Esophagus squamous epithelium (tissue), 5 donors: ENCODE measurements around the gene SEMA4D. TPM values are rescaled to one million over a fixed set of nuclear protein-coding genes. Genes with fewer than 3 reads are reported as not detected.
"Not testable (repeated sequence)": the region's sequence is repeated elsewhere in the genome, so short reads cannot be mapped to it uniquely, and the experiment has no call there.

Source experiments
- DNase-seq: peaks from one replicate; lab custom pipeline; 2025; lab: John Stamatoyannopoulos, UW
- H3K27ac ChIP-seq, 4 donors: fragments of 200-600 bp; sonication (generic); one replicate each; pipeline ENCODE4 v1.5.1; 2016 to 2019; ENCODE audit warnings: mild to moderate bottlenecking in 1 of 4
- H3K27me3 ChIP-seq, 4 donors: fragments of 200-600 bp; sonication (generic); 1 replicate in 3 of 4; 2 replicates in 1 of 4; pipeline versions ENCODE4 v1.5.1 to v1.6.0; 2017 to 2021; ENCODE audit warnings: antibody characterized with exemption in 1 of 4
- H3K36me3 ChIP-seq, 3 donors: fragments of 200-600 bp; sonication (generic); one replicate each; pipeline ENCODE4 v1.5.1; 2016 to 2019
- H3K4me1 ChIP-seq, 3 donors: fragments of 200-600 bp; sonication (generic); one replicate each; pipeline ENCODE4 v1.5.1; 2017 to 2019
- H3K4me3 ChIP-seq, 4 donors: fragments of 200-600 bp; sonication (generic); 1 replicate in 3 of 4; 2 replicates in 1 of 4; pipeline ENCODE4 v1.5.1; 2016 to 2019; ENCODE audit warnings: mild to moderate bottlenecking in 2 of 4, moderate library complexity in 1 of 4
- H3K9me3 ChIP-seq, 3 donors: fragments of 200-600 bp; sonication (generic); one replicate each; pipeline ENCODE4 v1.5.1; 2016 to 2019
- POLR2A ChIP-seq, 4 donors: fragments of 450-650 bp; IDR thresholded peaks; one replicate each; pipeline ENCODE4 v1.6.1; 2017; ENCODE audit warnings: antibody characterized with exemption in 4 of 4, mild to moderate bottlenecking in 4 of 4, moderate library complexity in 3 of 4
- WGBS, 2 donors: methylation state at CpG; one replicate each; pipeline ENCODE4 v1.1.5; 2018; 5-methylcytosine and 5-hydroxymethylcytosine counted together
- intact Hi-C: fragments of 100-400 bp; cut with DNase I; formaldehyde crosslinking; loops from one replicate; pipeline ENCODE4 v1.15.0; 2022
- total RNA-seq, 4 donors: library from RNA; depleted of rRNA; stranded (reverse); fragments of >200 nt; gene quantifications; one replicate each; pipeline ENCODE4 v1.1.0, GENCODE V29; 2016
- TF ChIP-seq, protein P1 (sequence below), 6 experiments: fragments of 450-650 bp in 4 of 6; fragments of 200-600 bp in 2 of 6; sonication (generic) in 2 of 6; IDR thresholded peaks; one replicate each; pipeline ENCODE4 v1.5.1; 2016 to 2019; ENCODE audit warnings: antibody characterized with exemption in 6 of 6, mild to moderate bottlenecking in 4 of 6, moderate library complexity in 4 of 6
- donor health status: DM: yes; HTN: yes; CAD: no.

The SEMA4D gene
- total RNA-seq, 4 donors from 2014 or later: 12.8 to 52.0 (median 20.5) TPM

- Histone ChIP-seq H3K4me3 (no peak overlapping the region), H3K9me3 (no peaks in the 10 kb centered on the region), H3K36me3 (peaks cover 0 to 10% (median 0%) of the 10 kb centered on the region in 3 donors), H3K27ac (peak overlapping the region in 1 of 4 donors; percentile 15), H3K27me3 (no peaks in the 10 kb centered on the region), H3K4me1 (peaks cover 0 to 43% (median 4%) of the 10 kb centered on the region in 3 donors)
- WGBS, 2 donors: 75 to 86% methylated on average over 6 to 10 of the region's 15 CpGs
- TF ChIP-seq, protein P1, sequence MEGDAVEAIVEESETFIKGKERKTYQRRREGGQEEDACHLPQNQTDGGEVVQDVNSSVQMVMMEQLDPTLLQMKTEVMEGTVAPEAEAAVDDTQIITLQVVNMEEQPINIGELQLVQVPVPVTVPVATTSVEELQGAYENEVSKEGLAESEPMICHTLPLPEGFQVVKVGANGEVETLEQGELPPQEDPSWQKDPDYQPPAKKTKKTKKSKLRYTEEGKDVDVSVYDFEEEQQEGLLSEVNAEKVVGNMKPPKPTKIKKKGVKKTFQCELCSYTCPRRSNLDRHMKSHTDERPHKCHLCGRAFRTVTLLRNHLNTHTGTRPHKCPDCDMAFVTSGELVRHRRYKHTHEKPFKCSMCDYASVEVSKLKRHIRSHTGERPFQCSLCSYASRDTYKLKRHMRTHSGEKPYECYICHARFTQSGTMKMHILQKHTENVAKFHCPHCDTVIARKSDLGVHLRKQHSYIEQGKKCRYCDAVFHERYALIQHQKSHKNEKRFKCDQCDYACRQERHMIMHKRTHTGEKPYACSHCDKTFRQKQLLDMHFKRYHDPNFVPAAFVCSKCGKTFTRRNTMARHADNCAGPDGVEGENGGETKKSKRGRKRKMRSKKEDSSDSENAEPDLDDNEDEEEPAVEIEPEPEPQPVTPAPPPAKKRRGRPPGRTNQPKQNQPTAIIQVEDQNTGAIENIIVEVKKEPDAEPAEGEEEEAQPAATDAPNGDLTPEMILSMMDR (IDR thresholded peaks at IDR 0.05): no peak
- TF ChIP-seq POLR2A (IDR thresholded peaks at IDR 0.05): no peak
- DNase-seq: no peak
- intact Hi-C loops: no loop called here
Observed at GRCh38 chr9:89480825-89481537, 16.9 kb downstream of the SEMA4D start.

DNA sequence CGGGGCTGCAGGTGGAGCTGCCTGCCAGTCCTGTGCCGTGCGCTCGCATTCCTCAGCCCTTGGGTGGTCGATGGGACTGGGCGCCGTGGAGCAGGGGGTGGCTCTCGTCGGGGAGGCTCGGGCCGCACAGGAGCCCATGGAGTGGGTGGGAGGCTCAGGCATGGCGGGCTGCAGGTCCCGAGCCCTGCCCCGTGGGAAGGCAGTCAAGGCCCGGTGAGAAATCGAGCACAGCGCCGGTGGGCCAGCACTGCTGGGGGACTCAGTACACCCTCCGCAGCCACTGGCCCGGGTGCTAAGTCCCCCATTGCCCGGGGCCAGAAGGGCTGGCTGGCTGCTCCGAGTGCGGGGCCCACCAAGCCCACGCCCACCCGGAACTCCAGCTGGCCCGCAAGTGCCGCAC lies 17.5 kb downstream of the SEMA4D start:
- H3K27ac ChIP-seq, DNase-seq, intact Hi-C loops, H3K4me3 ChIP-seq, H3K36me3 ChIP-seq, H3K9me3 ChIP-seq, H3K27me3 ChIP-seq: not testable (repeated sequence)
- 90% methylated on average over 6 of the region's 27 CpGs; no CpG with 5 or more reads in 1 of the 2 donors for WGBS, 2 donors
- peaks cover 0 to 50% (median 4%) of the 10 kb centered on the region in 3 donors for H3K4me1 ChIP-seq

- no CpG with 5 or more reads among the region's 17 CpGs for WGBS, 2 donors
- H3K9me3 ChIP-seq, H3K36me3 ChIP-seq, H3K4me3 ChIP-seq, H3K27me3 ChIP-seq, DNase-seq, intact Hi-C loops, H3K27ac ChIP-seq: not testable (repeated sequence)
- H3K4me1 ChIP-seq: peaks cover 0 to 50% (median 10%) of the 10 kb centered on the region in 3 donors
Observed at GRCh38 chr9:89479669-89480011, 18.3 kb downstream of the SEMA4D start.

- H3K36me3 ChIP-seq: peaks cover 0 to 10% (median 0%) of the 10 kb centered on the region in 3 donors
- WGBS, 2 donors: 87 to 93% methylated on average over 12 to 13 of the region's 16 CpGs
- H3K9me3 ChIP-seq: no peaks in the 10 kb centered on the region
- no peak for DNase-seq
- no peaks in the 10 kb centered on the region for H3K27me3 ChIP-seq
- H3K4me3 ChIP-seq: no peak overlapping the region
- peaks cover 0 to 51% (median 13%) of the 10 kb centered on the region in 3 donors for H3K4me1 ChIP-seq
- peak overlapping the region in 1 of 4 donors; percentile 9 for H3K27ac ChIP-seq
- intact Hi-C loops: no loop called here
- TF ChIP-seq POLR2A (IDR thresholded peaks at IDR 0.05): no peak
- TF ChIP-seq, protein P1 (IDR thresholded peaks at IDR 0.05): no peak
Observed at GRCh38 chr9:89478821-89479668, 18.9 kb downstream of the SEMA4D start.

DNA sequence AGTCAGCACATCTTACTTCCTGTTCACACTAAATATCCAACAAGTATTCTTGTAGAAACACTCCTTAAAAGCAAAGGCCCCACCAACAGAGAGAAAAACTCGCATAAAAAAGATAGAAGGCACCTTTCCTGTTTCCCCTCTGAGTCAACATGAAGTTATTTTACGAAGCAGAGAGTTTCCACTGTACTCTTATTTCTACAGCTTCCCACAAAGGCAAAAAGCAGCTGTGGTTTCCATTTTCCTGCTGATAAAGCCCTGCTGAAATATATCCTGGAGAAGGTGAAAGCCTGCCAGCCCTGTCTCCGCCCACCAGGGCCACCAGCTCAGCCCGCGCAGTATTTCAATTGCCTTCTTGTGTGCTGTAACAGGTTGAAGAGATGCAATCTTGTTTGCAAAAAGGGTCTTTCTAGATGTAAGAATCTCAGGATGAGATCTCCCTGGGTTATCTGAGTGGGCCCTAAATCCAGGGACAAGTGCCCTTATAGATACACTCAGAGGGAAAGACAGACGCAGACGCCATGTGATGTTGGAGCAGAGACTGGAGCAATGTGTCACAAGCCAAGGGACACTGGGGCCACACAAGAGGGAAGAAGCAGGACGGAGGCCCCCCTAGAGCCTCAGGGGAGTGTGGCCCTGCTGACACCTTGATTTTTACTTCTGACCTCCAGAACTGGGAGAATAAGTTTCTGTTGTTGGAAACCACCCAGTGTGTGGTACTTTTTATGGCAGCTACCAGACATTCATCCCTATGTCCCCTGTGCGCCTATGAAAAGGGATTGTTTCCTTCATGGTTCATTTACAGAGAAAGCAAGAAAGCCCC lies 19.9 kb downstream of the SEMA4D start:
- H3K9me3 ChIP-seq: no peaks in the 10 kb centered on the region
- TF ChIP-seq, protein P1 (IDR thresholded peaks at IDR 0.05): no peak
- no peak for TF ChIP-seq POLR2A (IDR thresholded peaks at IDR 0.05)
- peaks cover 0 to 46% (median 13%) of the 10 kb centered on the region in 3 donors for H3K4me1 ChIP-seq
- H3K27ac ChIP-seq: peak overlapping the region in 3 of 4 donors; percentile 9 to 63 (median 21)
- WGBS, 2 donors: 47 to 76% methylated on average over 8 to 9 of the region's 9 CpGs
- intact Hi-C loops: no loop called here
- H3K36me3 ChIP-seq: peaks cover 0 to 10% (median 0%) of the 10 kb centered on the region in 3 donors
- H3K4me3 ChIP-seq: no peak overlapping the region
- no peak for DNase-seq
- H3K27me3 ChIP-seq: no peaks in the 10 kb centered on the region
